Lower leg skin (tissue), 4 donors: ENCODE data around the gene SLC39A13. TPM values are rescaled to one million over a fixed set of nuclear protein-coding genes. Genes with fewer than 3 reads are reported as not detected.

Experiments
- DNase-seq, 2 donors: peaks; one replicate each; pipeline ENCODE4 v3.0.0-alpha.2; 2019; ENCODE audit warnings: low spot score in 2 of 2
- H3K4me3 ChIP-seq: fragments of 200-600 bp; sonication (generic); 2 replicates; pipeline ENCODE4 v1.5.1; 2017; ENCODE audit warnings: mild to moderate bottlenecking, low read depth; ENCODE audit not compliant: poor library complexity, severe bottlenecking
- POLR2A ChIP-seq, 2 donors: fragments of 450-650 bp; IDR thresholded peaks; one replicate each; pipeline ENCODE4 v1.6.1; 2016 to 2017; ENCODE audit warnings: antibody characterized with exemption in 2 of 2, mild to moderate bottlenecking in 1 of 2, moderate library complexity in 1 of 2
- WGBS, 2 donors: methylation state at CpG; one replicate each; pipeline ENCODE4 v1.1.5; 2018; 5-methylcytosine and 5-hydroxymethylcytosine counted together
- intact Hi-C: fragments of 100-400 bp; cut with DNase I; formaldehyde crosslinking; loops from one replicate; pipeline ENCODE4 v1.15.0; 2023; ENCODE audit warnings: low total_unique reads
- total RNA-seq, 4 donors: library from RNA; depleted of rRNA; stranded (reverse); fragments of >200 nt; gene quantifications; one replicate each; pipeline ENCODE4 v1.1.0, GENCODE V29; 2016
- TF ChIP-seq, protein P1 (sequence below), 3 donors: fragments of 450-650 bp; IDR thresholded peaks; one replicate each; pipeline ENCODE4 v1.5.1; 2016; ENCODE audit warnings: antibody characterized with exemption in 3 of 3, mild to moderate bottlenecking in 3 of 3, moderate library complexity in 2 of 3

Gene SLC39A13
- total RNA-seq, 4 donors from 2014 or later: 22.9 to 59.2 (median 46.4) TPM

DNA sequence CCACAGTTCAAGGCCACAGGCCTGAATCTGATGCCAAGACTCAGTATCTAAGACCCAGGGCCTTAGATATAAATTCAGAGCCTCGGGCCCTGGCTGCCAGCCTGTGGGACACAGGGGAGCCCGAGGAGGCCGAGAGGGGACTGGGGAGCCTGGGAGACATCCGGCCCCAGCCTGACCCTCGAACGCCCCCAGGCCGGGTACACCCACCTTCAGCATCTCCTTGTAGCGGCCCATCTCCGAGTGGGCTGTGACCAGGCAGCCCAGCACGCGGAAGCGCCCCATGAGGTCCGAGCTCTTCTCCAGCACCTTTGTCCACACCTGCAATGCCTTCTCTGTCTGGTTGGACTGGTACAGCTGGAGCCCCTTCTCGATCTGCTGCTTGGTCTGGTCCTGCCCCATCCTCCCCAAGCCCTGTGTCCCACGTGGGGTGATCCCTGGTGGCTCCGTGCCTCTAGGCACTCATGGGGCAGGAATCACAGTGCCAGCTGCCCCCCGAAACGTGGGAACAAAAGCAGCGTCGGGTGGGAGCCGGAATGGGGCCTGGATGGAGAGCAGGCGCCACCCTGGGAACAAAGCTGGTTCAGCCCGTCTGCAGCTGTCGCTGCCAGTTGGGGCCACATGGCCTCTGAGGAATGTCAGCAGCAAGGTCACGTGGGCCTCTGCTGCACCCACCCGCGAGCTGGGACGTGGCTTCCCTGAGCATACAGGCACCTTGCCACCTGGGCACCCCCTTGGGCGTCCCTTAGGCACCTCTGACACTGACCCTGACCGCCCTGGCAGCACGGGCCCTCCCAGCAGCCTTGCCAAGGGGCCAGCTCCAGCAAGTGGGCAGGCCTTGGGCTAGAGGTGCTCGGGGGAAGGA, 40.4 kb downstream of the SLC39A13 start, which contains the start of gene RAPSN:
RAPSN (minus strand) TSS at position 571 of the 862 bp plus-strand sequence; CDS start at position 399, 172 bp downstream.
- 73 to 87% methylated on average over 18 to 27 of the region's 32 CpGs for WGBS, 2 donors
- TF ChIP-seq, protein P1, sequence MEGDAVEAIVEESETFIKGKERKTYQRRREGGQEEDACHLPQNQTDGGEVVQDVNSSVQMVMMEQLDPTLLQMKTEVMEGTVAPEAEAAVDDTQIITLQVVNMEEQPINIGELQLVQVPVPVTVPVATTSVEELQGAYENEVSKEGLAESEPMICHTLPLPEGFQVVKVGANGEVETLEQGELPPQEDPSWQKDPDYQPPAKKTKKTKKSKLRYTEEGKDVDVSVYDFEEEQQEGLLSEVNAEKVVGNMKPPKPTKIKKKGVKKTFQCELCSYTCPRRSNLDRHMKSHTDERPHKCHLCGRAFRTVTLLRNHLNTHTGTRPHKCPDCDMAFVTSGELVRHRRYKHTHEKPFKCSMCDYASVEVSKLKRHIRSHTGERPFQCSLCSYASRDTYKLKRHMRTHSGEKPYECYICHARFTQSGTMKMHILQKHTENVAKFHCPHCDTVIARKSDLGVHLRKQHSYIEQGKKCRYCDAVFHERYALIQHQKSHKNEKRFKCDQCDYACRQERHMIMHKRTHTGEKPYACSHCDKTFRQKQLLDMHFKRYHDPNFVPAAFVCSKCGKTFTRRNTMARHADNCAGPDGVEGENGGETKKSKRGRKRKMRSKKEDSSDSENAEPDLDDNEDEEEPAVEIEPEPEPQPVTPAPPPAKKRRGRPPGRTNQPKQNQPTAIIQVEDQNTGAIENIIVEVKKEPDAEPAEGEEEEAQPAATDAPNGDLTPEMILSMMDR (IDR thresholded peaks at IDR 0.05): no peak
- no peak for TF ChIP-seq POLR2A (IDR thresholded peaks at IDR 0.05)
- no peak for DNase-seq
- no peak within 1 kb of the TSS for H3K4me3 ChIP-seq
- intact Hi-C loops: no loop called here

DNA sequence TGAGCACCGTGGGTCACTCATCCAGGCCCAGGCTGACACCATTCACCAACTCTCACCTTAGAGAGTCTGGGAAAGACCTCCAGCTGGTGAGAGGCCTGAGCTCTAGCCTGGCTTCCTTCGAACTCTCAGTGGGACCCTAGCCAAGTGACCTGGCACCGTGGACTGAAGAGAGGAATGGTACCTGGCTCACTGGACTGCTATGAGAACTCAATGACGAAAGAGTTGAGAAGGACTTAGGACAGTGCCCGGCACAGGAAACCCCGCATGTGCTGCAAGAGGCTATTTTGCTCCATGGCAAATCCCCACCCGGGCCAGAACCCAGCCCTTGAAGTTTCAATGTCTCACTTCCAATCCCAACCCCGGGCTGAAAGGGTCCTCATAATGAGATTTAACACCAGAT, 41.2 kb downstream of the SLC39A13 start:
- no peak for TF ChIP-seq POLR2A (IDR thresholded peaks at IDR 0.05)
- TF ChIP-seq, protein P1 (IDR thresholded peaks at IDR 0.05): no peak
- intact Hi-C loops: no loop called here
- H3K4me3 ChIP-seq: no peak overlapping the region
- no peak for DNase-seq
- WGBS, 2 donors: 80 to 86% methylated on average over 8 of the region's 8 CpGs

DNA sequence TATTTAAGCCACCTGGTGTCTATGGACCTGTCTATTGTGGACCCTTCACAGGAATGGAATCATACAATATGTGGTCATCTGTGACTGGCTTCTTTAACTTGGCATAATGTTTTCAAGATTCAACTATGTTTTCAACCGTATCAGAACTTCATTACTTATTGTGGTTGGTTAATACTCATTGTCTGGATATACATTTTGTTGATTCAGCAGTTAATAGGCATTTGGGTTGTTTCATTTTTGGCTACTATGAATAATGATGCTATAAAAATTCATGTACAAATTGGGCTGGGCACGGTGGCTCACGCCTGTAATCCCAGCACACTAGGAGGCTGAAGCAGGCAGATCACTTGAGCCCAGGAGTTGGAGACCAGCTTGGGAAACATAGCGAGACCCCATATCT, 43.0 kb downstream of the SLC39A13 start:
- WGBS, 2 donors: 57 to 58% methylated on average over 4 of the region's 4 CpGs
- TF ChIP-seq POLR2A (IDR thresholded peaks at IDR 0.05): no peak
- TF ChIP-seq, protein P1 (IDR thresholded peaks at IDR 0.05): no peak
- intact Hi-C loops: no loop called here
- no peak for DNase-seq
- H3K4me3 ChIP-seq: no peak overlapping the region

DNA sequence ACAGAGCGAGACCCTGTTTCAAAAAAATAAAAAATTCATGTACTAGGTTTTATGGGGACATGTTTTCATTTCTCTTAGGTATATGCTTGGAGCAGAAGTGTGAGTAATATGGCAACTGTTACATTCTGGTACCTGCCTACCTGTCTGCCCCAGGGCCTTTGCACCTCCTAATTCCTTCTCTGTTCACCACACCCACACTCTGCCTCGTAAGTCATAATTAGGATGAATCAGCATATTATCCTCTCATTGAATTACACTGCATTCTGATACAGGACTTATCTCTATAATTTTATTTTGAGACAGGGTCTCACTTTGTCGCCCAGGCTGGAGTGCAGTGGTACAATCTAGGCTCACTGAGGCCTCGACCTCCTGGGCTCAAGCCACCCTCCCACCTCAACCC, 43.6 kb downstream of the SLC39A13 start:
- no peak for TF ChIP-seq POLR2A (IDR thresholded peaks at IDR 0.05)
- TF ChIP-seq, protein P1 (IDR thresholded peaks at IDR 0.05): no peak
- WGBS, 2 donors: 87% methylated on average over 4 of the region's 4 CpGs
- intact Hi-C loops: no loop called here
- H3K4me3 ChIP-seq: no peak overlapping the region
- DNase-seq: no peak

DNA sequence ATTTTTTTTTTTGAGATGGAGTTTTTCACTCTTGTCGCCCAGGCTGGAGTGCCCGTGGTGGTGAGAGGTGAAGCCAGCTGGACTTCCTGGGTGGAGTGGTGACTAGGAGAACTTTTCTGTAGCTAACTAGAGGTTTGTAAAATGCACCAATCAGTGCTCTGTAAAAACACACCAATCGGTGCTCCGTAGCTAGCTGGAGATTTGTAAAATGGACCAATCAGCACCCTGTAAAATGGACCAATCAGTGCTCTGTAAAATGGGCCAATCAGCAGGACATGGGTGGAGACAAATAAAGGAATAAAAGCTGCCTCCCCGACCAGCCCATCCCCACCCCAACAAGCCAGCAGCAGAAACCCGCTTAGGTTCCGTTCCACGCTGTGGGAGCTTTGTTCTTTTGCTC, 45.0 kb downstream of the SLC39A13 start:
- TF ChIP-seq, protein P1 (IDR thresholded peaks at IDR 0.05): no peak
- TF ChIP-seq POLR2A (IDR thresholded peaks at IDR 0.05): no peak
- intact Hi-C loops: no loop called here
- DNase-seq: no peak
- H3K4me3 ChIP-seq: no peak overlapping the region
- 92% methylated on average over 8 of the region's 8 CpGs for WGBS, 2 donors
